OCI-LY1 (cell line): ENCODE measurements around the gene CNTNAP2.

Source experiments
- H2AFZ ChIP-seq: fragments of 200-600 bp; sonication (generic), shearing (Covaris generic); 2 replicates; pipeline ENCODE4 v1.6.0; 2014; ENCODE audit warnings: antibody characterized with exemption, mild to moderate bottlenecking, low read length
- H3F3A ChIP-seq: fragments of 200-600 bp; sonication (generic), shearing (Covaris generic); 2 replicates; pipeline ENCODE4 v1.6.0; 2014; ENCODE audit warnings: mild to moderate bottlenecking, antibody characterized with exemption, low read length, moderate library complexity; ENCODE audit not compliant: insufficient read depth
- H3K27ac ChIP-seq: fragments of 200-600 bp; sonication (generic); 2 replicates; pipeline ENCODE4 v1.5.1; 2014; ENCODE audit warnings: low read length, mixed run types, mild to moderate bottlenecking, low read depth; ENCODE audit not compliant: poor library complexity, severe bottlenecking
- H3K27me3 ChIP-seq: fragments of 200-600 bp; sonication (generic); 2 replicates; pipeline ENCODE4 v1.6.0; 2014; ENCODE audit warnings: antibody characterized with exemption, mild to moderate bottlenecking, low read length, moderate library complexity; ENCODE audit not compliant: insufficient read depth
- H3K36me3 ChIP-seq: fragments of 200-600 bp; sonication (generic); 2 replicates; pipeline ENCODE4 v1.6.1; 2014; ENCODE audit warnings: mild to moderate bottlenecking, antibody characterized with exemption, low read length, moderate library complexity, mixed read lengths; ENCODE audit not compliant: insufficient read depth
- H3K4me1 ChIP-seq: fragments of 200-600 bp; sonication (generic); 2 replicates; pipeline ENCODE4 v1.5.1; 2014; ENCODE audit warnings: mild to moderate bottlenecking, low read length, moderate library complexity; ENCODE audit not compliant: insufficient read depth, severe bottlenecking
- H3K4me2 ChIP-seq: fragments of 200-600 bp; sonication (generic), shearing (Covaris generic); 2 replicates; pipeline ENCODE4 v1.6.1; 2014; ENCODE audit warnings: low read length
- H3K4me3 ChIP-seq: fragments of 200-600 bp; sonication (generic); 2 replicates; pipeline ENCODE4 v1.5.1; 2014; ENCODE audit warnings: low read length, low read depth, mild to moderate bottlenecking, mixed read lengths; ENCODE audit not compliant: poor library complexity, severe bottlenecking
- H3K79me2 ChIP-seq: fragments of 200-600 bp; shearing (Covaris generic); 2 replicates; pipeline ENCODE4 v1.6.1; 2016; ENCODE audit warnings: mixed run types, low read length, mixed read lengths; ENCODE audit not compliant: insufficient read depth
- H3K9ac ChIP-seq: fragments of 200-600 bp; sonication (generic), shearing (Covaris generic); 2 replicates; pipeline ENCODE4 v1.6.1; 2014; ENCODE audit warnings: mild to moderate bottlenecking, low read length, mixed read lengths
- H3K9me2 ChIP-seq: fragments of 200-600 bp; sonication (generic), shearing (Covaris generic); 2 replicates; pipeline ENCODE4 v1.6.1; 2014; ENCODE audit warnings: low read depth, mild to moderate bottlenecking, low read length, mixed read lengths
- H3K9me3 ChIP-seq: fragments of 200-600 bp; shearing (Covaris generic); 2 replicates; pipeline ENCODE4 v1.6.1; 2014; ENCODE audit warnings: low read length, mixed read lengths
- H4K20me1 ChIP-seq: fragments of 200-600 bp; sonication (generic), shearing (Covaris generic); 2 replicates; pipeline ENCODE4 v1.6.0; 2016; ENCODE audit warnings: mild to moderate bottlenecking, low read length; ENCODE audit not compliant: insufficient read depth
- EZH2 ChIP-seq: fragments of 200-600 bp; sonication (generic), shearing (Covaris generic); IDR thresholded peaks from 2 replicates; pipeline ENCODE4 v1.8.0; 2017; ENCODE audit warnings: borderline replicate concordance, mixed run types, mild to moderate bottlenecking, antibody characterized with exemption, low read length, moderate library complexity, mixed read lengths
- TF ChIP-seq, protein P1 (sequence below): fragments of 200-600 bp; sonication (generic), shearing (Covaris generic); IDR thresholded peaks from 2 replicates; pipeline ENCODE4 v1.5.1; 2017; ENCODE audit warnings: mild to moderate bottlenecking, antibody characterized with exemption, low read length, moderate library complexity, mixed read lengths

The CNTNAP2 gene

DNA sequence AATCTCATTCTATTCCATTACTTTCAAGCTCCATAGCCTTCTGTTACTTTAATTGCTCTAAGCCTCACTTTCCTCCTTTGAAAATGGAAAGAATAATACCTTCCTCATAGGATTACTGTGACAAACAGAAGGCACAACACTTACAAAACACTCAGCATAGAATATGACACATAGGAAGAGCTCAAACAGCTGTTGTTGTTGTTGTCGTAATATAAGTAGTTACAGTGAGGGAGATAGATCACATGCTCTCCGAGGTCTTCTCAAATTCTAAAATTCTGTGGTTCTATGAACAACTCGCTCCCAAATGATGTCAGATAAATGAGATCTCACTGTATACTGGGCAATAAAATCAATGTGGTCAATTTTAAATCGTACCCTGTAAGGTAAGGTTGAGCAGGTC is 1424.7 kb downstream of the CNTNAP2 start:
- H2AFZ ChIP-seq = no peak overlapping the region
- no peak overlapping the region for H3K4me3 ChIP-seq
- H3K4me2 ChIP-seq = no peak overlapping the region
- H3K36me3 ChIP-seq = no peaks in the 10 kb centered on the region
- TF ChIP-seq EZH2 = no peak
- TF ChIP-seq, protein P1, sequence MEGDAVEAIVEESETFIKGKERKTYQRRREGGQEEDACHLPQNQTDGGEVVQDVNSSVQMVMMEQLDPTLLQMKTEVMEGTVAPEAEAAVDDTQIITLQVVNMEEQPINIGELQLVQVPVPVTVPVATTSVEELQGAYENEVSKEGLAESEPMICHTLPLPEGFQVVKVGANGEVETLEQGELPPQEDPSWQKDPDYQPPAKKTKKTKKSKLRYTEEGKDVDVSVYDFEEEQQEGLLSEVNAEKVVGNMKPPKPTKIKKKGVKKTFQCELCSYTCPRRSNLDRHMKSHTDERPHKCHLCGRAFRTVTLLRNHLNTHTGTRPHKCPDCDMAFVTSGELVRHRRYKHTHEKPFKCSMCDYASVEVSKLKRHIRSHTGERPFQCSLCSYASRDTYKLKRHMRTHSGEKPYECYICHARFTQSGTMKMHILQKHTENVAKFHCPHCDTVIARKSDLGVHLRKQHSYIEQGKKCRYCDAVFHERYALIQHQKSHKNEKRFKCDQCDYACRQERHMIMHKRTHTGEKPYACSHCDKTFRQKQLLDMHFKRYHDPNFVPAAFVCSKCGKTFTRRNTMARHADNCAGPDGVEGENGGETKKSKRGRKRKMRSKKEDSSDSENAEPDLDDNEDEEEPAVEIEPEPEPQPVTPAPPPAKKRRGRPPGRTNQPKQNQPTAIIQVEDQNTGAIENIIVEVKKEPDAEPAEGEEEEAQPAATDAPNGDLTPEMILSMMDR = no peak
- H3K27ac ChIP-seq = no peak overlapping the region
- H3K79me2 ChIP-seq = no peaks in the 10 kb centered on the region
- H3K9ac ChIP-seq = no peak overlapping the region
- peaks cover 4% of the 10 kb centered on the region for H3K4me1 ChIP-seq
- H3F3A ChIP-seq = no peaks in the 10 kb centered on the region
- H3K9me2 ChIP-seq = no peaks in the 10 kb centered on the region
- no peaks in the 10 kb centered on the region for H4K20me1 ChIP-seq
- H3K9me3 ChIP-seq = peaks cover 16% of the 10 kb centered on the region; the same call in 1 of the 2 replicates
- no peaks in the 10 kb centered on the region for H3K27me3 ChIP-seq

DNA sequence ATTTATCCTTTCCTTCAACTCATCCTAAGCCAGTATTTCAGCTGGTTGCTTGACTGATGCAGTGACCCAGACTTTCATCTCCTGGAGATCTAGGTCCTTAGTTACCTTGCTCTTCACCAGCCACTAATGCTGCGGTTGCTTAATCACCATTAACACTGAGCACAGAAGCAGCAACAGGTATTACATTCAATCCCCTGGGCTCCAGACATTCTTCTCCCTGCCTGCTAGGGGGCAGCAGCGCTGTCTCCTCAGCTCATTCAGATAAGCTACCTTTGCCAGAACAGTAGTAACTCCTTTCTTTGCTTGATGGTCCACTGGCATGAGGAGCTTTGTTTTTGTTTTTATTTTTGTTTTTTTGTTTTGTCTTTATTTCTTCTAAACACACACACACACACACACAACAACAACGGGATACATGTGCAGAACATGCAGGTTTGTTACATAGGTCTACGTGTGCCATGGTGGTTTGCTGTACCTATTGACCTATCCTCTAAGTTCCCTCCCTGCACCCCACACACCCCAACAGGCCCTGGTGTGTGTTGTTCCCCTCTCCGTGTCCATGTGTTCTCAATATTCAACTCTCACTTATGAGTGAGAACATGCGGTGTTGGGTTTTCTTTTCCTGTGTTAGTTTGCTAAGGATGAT is 1430.8 kb downstream of the CNTNAP2 start:
- H3K9ac ChIP-seq = no peak overlapping the region
- no peaks in the 10 kb centered on the region for H3K36me3 ChIP-seq
- H2AFZ ChIP-seq = no peak overlapping the region
- H3K4me3 ChIP-seq = no peak overlapping the region
- H3K4me1 ChIP-seq = no peaks in the 10 kb centered on the region
- no peak overlapping the region for H3K27ac ChIP-seq
- H3K9me3 ChIP-seq = peaks cover 13% of the 10 kb centered on the region; the same call in 1 of the 2 replicates
- TF ChIP-seq, protein P1 = peak; percentile 84
- no peak for TF ChIP-seq EZH2
- H3F3A ChIP-seq = no peaks in the 10 kb centered on the region
- H3K9me2 ChIP-seq = no peaks in the 10 kb centered on the region
- H3K27me3 ChIP-seq = no peaks in the 10 kb centered on the region
- no peaks in the 10 kb centered on the region for H3K79me2 ChIP-seq
- H4K20me1 ChIP-seq = no peaks in the 10 kb centered on the region
- H3K4me2 ChIP-seq = no peak overlapping the region

DNA sequence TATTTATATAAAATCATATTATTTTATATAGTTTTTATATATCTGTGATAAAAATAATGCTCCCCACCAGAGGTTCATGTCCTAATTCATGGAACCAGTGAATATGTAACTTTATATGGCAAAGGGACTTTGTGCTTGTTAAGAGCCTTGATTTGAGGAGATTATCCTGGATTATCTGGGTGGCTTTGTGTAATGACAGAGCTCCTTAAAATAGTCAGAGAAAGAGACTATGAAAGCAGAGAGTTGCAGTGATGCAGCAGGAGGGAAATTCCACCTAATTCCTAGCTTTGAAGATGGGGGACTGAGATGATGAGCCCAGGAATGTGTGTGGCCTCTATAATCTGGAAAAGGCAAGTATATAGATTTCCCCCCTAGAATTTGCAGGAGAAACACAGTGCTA is 1439.7 kb downstream of the CNTNAP2 start:
- H3K4me1 ChIP-seq = no peaks in the 10 kb centered on the region
- no peak overlapping the region for H3K9ac ChIP-seq
- no peaks in the 10 kb centered on the region for H3K79me2 ChIP-seq
- no peak overlapping the region for H3K27ac ChIP-seq
- H3K4me3 ChIP-seq = no peak overlapping the region
- H3K4me2 ChIP-seq = no peak overlapping the region
- H3K27me3 ChIP-seq = no peaks in the 10 kb centered on the region
- H3K9me2 ChIP-seq = no peaks in the 10 kb centered on the region
- H3K9me3 ChIP-seq = no peaks in the 10 kb centered on the region
- H4K20me1 ChIP-seq = no peaks in the 10 kb centered on the region
- no peak overlapping the region for H2AFZ ChIP-seq
- no peak for TF ChIP-seq EZH2
- TF ChIP-seq, protein P1 = no peak
- no peaks in the 10 kb centered on the region for H3K36me3 ChIP-seq
- H3F3A ChIP-seq = no peaks in the 10 kb centered on the region
